ENCODE measurements around the gene RPL5. TPM values are rescaled to one million over a fixed set of nuclear protein-coding genes. Genes with fewer than 3 reads are reported as not detected.

The RPL5 gene
- polyA plus RNA-seq, 3 donors: 921 to 1,114 (median 953) TPM

GRCh38 chr1:92820551-92820950, 11.3 kb upstream of the RPL5 start:
- Histone ChIP-seq H3K9me3 (replicated peaks in 1 of 2; ENCODE audit: control insufficient read depth in 1 of 2, insufficient read depth in 1 of 2, low read length in 2 of 2) (no peaks in the 10 kb centered on the region), H3K4me2 (replicated peaks; ENCODE audit: extremely low read depth, low read length, poor library complexity, severe bottlenecking) (no peak overlapping the region), H3K4me1 (ENCODE audit: control insufficient read depth in 1 of 2, insufficient read depth in 2 of 2, low read length in 2 of 2) (no peaks in the 10 kb centered on the region), H3K27me3 (ENCODE audit: control insufficient read depth in 2 of 2, insufficient read depth in 2 of 2, low read length in 2 of 2) (no peaks in the 10 kb centered on the region), H3K27ac (ENCODE audit: low read depth in 1 of 2, low read length in 2 of 2) (no peak overlapping the region), H4K20me1 (ENCODE audit: insufficient read depth, low read length) (no peaks in the 10 kb centered on the region), H2AFZ (ENCODE audit: insufficient read depth, low read depth, low read length, poor library complexity, severe bottlenecking) (no peak overlapping the region), H3K36me3 (replicated peaks in 1 of 2; ENCODE audit: control insufficient read depth in 1 of 2, insufficient read depth in 2 of 2, low read length in 2 of 2) (no peaks in the 10 kb centered on the region), H3K4me3 (replicated peaks in 1 of 3; ENCODE audit: low read depth in 2 of 3, low read length in 3 of 3) (no peak overlapping the region), H3K9ac (ENCODE audit: insufficient read depth, low read length, poor library complexity, severe bottlenecking) (no peak overlapping the region), H3K79me2 (ENCODE audit: insufficient read depth, low read length) (no peaks in the 10 kb centered on the region)
- Mint-ChIP-seq H3K4me3 (no peak overlapping the region), H3K9me3 (peaks cover 0 to 4% (median 0%) of the 10 kb centered on the region in 7 donors), H3K4me1 (peaks cover 11% of the 10 kb centered on the region), H3K27me3 (ENCODE audit: low read depth in 3 of 3) (peaks cover 1 to 8% (median 5%) of the 10 kb centered on the region in 3 donors), H3K36me3 (no peaks in the 10 kb centered on the region), H3K27ac (no peak overlapping the region)
- no peak for DNase-seq
- no peak for TF ChIP-seq CTCF (IDR thresholded peaks at IDR 0.05)
- WGBS (ENCODE audit: insufficient coverage): 97% methylated on average over 3 of the region's 3 CpGs
- intact Hi-C loops (cut with micrococcal nuclease): no loop called here

DNA sequence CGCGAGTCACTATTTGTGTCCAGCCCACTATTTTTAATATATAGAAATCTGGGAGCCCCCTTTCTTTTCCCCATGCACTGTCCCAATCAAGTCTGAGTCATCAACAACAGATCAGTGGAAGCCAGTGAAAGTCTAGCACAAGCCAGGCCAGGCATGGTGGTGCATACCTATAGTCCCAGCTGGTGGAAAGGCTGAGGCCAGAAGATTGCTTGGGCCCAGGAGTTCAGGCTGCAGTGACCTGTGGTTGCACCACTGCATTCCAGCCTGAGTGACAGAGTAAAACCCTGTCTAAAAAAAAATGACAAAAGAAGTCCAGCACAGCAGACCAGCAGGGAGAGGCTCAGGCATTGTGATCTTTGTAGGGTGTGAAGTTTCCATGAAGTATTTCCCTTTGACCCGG, 9.0 kb upstream of the RPL5 start:
- WGBS (ENCODE audit: insufficient coverage): 100% methylated on average over 2 of the region's 3 CpGs
- Mint-ChIP-seq H3K4me1 (peaks cover 6% of the 10 kb centered on the region), H3K27me3 (ENCODE audit: low read depth in 3 of 3) (peaks cover 2 to 6% (median 5%) of the 10 kb centered on the region in 3 donors), H3K9me3 (peaks cover 0 to 4% (median 0%) of the 10 kb centered on the region in 7 donors), H3K4me3 (no peak overlapping the region), H3K36me3 (no peaks in the 10 kb centered on the region), H3K27ac (no peak overlapping the region)
- H3K79me2 ChIP-seq (ENCODE audit: insufficient read depth, low read length): no peaks in the 10 kb centered on the region
- TF ChIP-seq CTCF (IDR thresholded peaks at IDR 0.05): no peak
- H3K36me3 ChIP-seq (replicated peaks in 1 of 2; ENCODE audit: control insufficient read depth in 1 of 2, insufficient read depth in 2 of 2, low read length in 2 of 2): no peaks in the 10 kb centered on the region
- H2AFZ ChIP-seq (ENCODE audit: insufficient read depth, low read depth, low read length, poor library complexity, severe bottlenecking): no peak overlapping the region
- intact Hi-C loops (cut with micrococcal nuclease): no loop called here
- DNase-seq: peak in 1 of 3 donors; percentile 14
- H3K27ac ChIP-seq (ENCODE audit: low read depth in 1 of 2, low read length in 2 of 2): no peak overlapping the region
- H4K20me1 ChIP-seq (ENCODE audit: insufficient read depth, low read length): no peaks in the 10 kb centered on the region
- H3K27me3 ChIP-seq (ENCODE audit: control insufficient read depth in 2 of 2, insufficient read depth in 2 of 2, low read length in 2 of 2): no peaks in the 10 kb centered on the region
- no peak overlapping the region for H3K9ac ChIP-seq (ENCODE audit: insufficient read depth, low read length, poor library complexity, severe bottlenecking)
- H3K4me1 ChIP-seq (ENCODE audit: control insufficient read depth in 1 of 2, insufficient read depth in 2 of 2, low read length in 2 of 2): no peaks in the 10 kb centered on the region
- no peak overlapping the region for H3K4me3 ChIP-seq (replicated peaks in 1 of 3; ENCODE audit: low read depth in 2 of 3, low read length in 3 of 3)
- no peak overlapping the region for H3K4me2 ChIP-seq (replicated peaks; ENCODE audit: extremely low read depth, low read length, poor library complexity, severe bottlenecking)
- H3K9me3 ChIP-seq (replicated peaks in 1 of 2; ENCODE audit: control insufficient read depth in 1 of 2, insufficient read depth in 1 of 2, low read length in 2 of 2): no peaks in the 10 kb centered on the region

Data from CD14-positive monocyte (primary cell).